ENCODE measurements around the gene CDH12.

- TF ChIP-seq, protein P1, sequence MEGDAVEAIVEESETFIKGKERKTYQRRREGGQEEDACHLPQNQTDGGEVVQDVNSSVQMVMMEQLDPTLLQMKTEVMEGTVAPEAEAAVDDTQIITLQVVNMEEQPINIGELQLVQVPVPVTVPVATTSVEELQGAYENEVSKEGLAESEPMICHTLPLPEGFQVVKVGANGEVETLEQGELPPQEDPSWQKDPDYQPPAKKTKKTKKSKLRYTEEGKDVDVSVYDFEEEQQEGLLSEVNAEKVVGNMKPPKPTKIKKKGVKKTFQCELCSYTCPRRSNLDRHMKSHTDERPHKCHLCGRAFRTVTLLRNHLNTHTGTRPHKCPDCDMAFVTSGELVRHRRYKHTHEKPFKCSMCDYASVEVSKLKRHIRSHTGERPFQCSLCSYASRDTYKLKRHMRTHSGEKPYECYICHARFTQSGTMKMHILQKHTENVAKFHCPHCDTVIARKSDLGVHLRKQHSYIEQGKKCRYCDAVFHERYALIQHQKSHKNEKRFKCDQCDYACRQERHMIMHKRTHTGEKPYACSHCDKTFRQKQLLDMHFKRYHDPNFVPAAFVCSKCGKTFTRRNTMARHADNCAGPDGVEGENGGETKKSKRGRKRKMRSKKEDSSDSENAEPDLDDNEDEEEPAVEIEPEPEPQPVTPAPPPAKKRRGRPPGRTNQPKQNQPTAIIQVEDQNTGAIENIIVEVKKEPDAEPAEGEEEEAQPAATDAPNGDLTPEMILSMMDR (IDR thresholded peaks at IDR 0.05 in 8 of 11, conservative IDR thresholded peaks at IDR 0.05 in 3 of 11): no peak
- TF ChIP-seq POLR2A (IDR thresholded peaks at IDR 0.05): no peak
- TF ChIP-seq POLR2AphosphoS5 (IDR thresholded peaks at IDR 0.05): no peak
Observed at GRCh38 chr5:22615964-22616363, 237.2 kb downstream of the CDH12 start.
